GM06990 (cell line): ENCODE measurements around the gene ATP2B2.

Experiments
- DNase-seq: peaks from one replicate; pipeline ENCODE4 v3.0.0-alpha.2; 2011; ENCODE audit not compliant: insufficient read length; ENCODE audit errors: extremely low read depth
- H3K27me3 ChIP-seq: replicated peaks from 2 replicates; pipeline ENCODE4 v1.6.0; 2011; ENCODE audit warnings: low read length; ENCODE audit not compliant: control insufficient read depth, insufficient read depth
- H3K36me3 ChIP-seq: 2 replicates; pipeline ENCODE4 v1.5.1; 2011; ENCODE audit warnings: low read length; ENCODE audit not compliant: control insufficient read depth, insufficient read depth
- H3K4me3 ChIP-seq: replicated peaks from 2 replicates; pipeline ENCODE4 v1.5.1; 2011; ENCODE audit warnings: low read depth, mild to moderate bottlenecking, control low read depth, low read length
- CTCF ChIP-seq: IDR thresholded peaks from 2 replicates; pipeline ENCODE4 v1.5.1; 2011; ENCODE audit warnings: low read length, control low read depth, mild to moderate bottlenecking, inconsistent platforms; ENCODE audit not compliant: insufficient read depth, poor library complexity, severe bottlenecking

The ATP2B2 gene

GRCh38 chr3:10489746-10490483 is 15.5 kb downstream of the ATP2B2 start:
- Histone ChIP-seq H3K4me3 (no peak overlapping the region), H3K27me3 (peaks cover 2% of the 10 kb centered on the region), H3K36me3 (no peaks in the 10 kb centered on the region)
- no peak for TF ChIP-seq CTCF
- no peak for DNase-seq

- no peak for TF ChIP-seq CTCF
- DNase-seq, result no peak
- H3K4me3 ChIP-seq, result no peak overlapping the region
- peaks cover 2% of the 10 kb centered on the region for H3K27me3 ChIP-seq
- H3K36me3 ChIP-seq, result no peaks in the 10 kb centered on the region
Observed at GRCh38 chr3:10487988-10488633, 17.3 kb downstream of the ATP2B2 start.

- Histone ChIP-seq H3K27me3 (peaks cover 3% of the 10 kb centered on the region), H3K4me3 (no peak overlapping the region), H3K36me3 (no peaks in the 10 kb centered on the region)
- no peak for DNase-seq
- no peak for TF ChIP-seq CTCF
Observed at GRCh38 chr3:10485806-10486205, 19.6 kb downstream of the ATP2B2 start.

- no peak for DNase-seq
- no peaks in the 10 kb centered on the region for H3K36me3 ChIP-seq
Observed at GRCh38 chr3:10485380-10485779, 20.0 kb downstream of the ATP2B2 start.

GRCh38 chr3:10484709-10485108 is 20.7 kb downstream of the ATP2B2 start:
- H3K4me3 ChIP-seq, result no peak overlapping the region
- no peaks in the 10 kb centered on the region for H3K36me3 ChIP-seq
- DNase-seq, result no peak
- peaks cover 3% of the 10 kb centered on the region for H3K27me3 ChIP-seq
- TF ChIP-seq CTCF, result no peak

More at GRCh38 chr3:10485380-10485779, 20.0 kb downstream of the ATP2B2 start:
- peaks cover 3% of the 10 kb centered on the region for H3K27me3 ChIP-seq
- no peak for TF ChIP-seq CTCF
- no peak overlapping the region for H3K4me3 ChIP-seq
